GM06990 (cell line): ENCODE measurements around the gene TTC7B.

Experiments used
- DNase-seq: peaks from one replicate; pipeline ENCODE4 v3.0.0-alpha.2; 2011; ENCODE audit not compliant: insufficient read length; ENCODE audit errors: extremely low read depth
- H3K27me3 ChIP-seq: replicated peaks from 2 replicates; pipeline ENCODE4 v1.6.0; 2011; ENCODE audit warnings: low read length; ENCODE audit not compliant: control insufficient read depth, insufficient read depth
- H3K36me3 ChIP-seq: 2 replicates; pipeline ENCODE4 v1.5.1; 2011; ENCODE audit warnings: low read length; ENCODE audit not compliant: control insufficient read depth, insufficient read depth
- H3K4me3 ChIP-seq: replicated peaks from 2 replicates; pipeline ENCODE4 v1.5.1; 2011; ENCODE audit warnings: low read depth, mild to moderate bottlenecking, control low read depth, low read length
- TF ChIP-seq, protein P1 (sequence below): IDR thresholded peaks from 2 replicates; pipeline ENCODE4 v1.5.1; 2011; ENCODE audit warnings: low read length, control low read depth, mild to moderate bottlenecking, inconsistent platforms; ENCODE audit not compliant: insufficient read depth, poor library complexity, severe bottlenecking

Gene TTC7B

GRCh38 chr14:90541076-90541634, 275.1 kb downstream of the TTC7B start:
- H3K36me3 ChIP-seq = no peaks in the 10 kb centered on the region
- TF ChIP-seq, protein P1, sequence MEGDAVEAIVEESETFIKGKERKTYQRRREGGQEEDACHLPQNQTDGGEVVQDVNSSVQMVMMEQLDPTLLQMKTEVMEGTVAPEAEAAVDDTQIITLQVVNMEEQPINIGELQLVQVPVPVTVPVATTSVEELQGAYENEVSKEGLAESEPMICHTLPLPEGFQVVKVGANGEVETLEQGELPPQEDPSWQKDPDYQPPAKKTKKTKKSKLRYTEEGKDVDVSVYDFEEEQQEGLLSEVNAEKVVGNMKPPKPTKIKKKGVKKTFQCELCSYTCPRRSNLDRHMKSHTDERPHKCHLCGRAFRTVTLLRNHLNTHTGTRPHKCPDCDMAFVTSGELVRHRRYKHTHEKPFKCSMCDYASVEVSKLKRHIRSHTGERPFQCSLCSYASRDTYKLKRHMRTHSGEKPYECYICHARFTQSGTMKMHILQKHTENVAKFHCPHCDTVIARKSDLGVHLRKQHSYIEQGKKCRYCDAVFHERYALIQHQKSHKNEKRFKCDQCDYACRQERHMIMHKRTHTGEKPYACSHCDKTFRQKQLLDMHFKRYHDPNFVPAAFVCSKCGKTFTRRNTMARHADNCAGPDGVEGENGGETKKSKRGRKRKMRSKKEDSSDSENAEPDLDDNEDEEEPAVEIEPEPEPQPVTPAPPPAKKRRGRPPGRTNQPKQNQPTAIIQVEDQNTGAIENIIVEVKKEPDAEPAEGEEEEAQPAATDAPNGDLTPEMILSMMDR = no peak
- no peak for DNase-seq
- peaks cover 2% of the 10 kb centered on the region for H3K27me3 ChIP-seq
- no peak overlapping the region for H3K4me3 ChIP-seq

DNA sequence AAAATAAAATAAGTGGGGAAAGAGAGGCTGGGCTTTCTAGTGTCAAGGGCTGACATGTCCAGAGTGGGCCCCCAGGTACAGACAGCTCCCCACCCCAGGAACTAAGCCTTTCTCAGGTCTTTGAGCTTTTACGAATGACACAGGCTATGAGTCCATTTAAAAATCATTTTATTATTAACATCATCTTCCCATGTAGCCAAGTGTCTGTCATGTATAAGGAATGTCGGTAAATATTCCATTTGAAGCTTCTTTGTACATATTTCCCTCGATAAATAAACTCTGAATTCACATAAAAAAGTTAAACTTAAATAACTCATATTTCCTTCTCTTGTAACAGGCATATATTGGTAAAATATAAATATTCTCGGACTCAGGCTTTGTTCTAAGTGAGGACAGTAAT, 275.8 kb downstream of the TTC7B start:
- H3K4me3 ChIP-seq = no peak overlapping the region
- no peak for DNase-seq
- H3K27me3 ChIP-seq = no peaks in the 10 kb centered on the region; the same call in 1 of the 2 replicates
- H3K36me3 ChIP-seq = no peaks in the 10 kb centered on the region
- TF ChIP-seq, protein P1 = no peak

GRCh38 chr14:90539996-90540395, 276.2 kb downstream of the TTC7B start:
- DNase-seq = no peak
- Histone ChIP-seq H3K36me3 (no peaks in the 10 kb centered on the region), H3K4me3 (no peak overlapping the region), H3K27me3 (no peaks in the 10 kb centered on the region; the same call in 1 of the 2 replicates)
- TF ChIP-seq, protein P1 = no peak

GRCh38 chr14:90539496-90539775, 276.8 kb downstream of the TTC7B start:
- Histone ChIP-seq H3K27me3 (no peaks in the 10 kb centered on the region), H3K4me3 (no peak overlapping the region), H3K36me3 (no peaks in the 10 kb centered on the region)
- TF ChIP-seq, protein P1 = no peak
- DNase-seq = no peak

DNA sequence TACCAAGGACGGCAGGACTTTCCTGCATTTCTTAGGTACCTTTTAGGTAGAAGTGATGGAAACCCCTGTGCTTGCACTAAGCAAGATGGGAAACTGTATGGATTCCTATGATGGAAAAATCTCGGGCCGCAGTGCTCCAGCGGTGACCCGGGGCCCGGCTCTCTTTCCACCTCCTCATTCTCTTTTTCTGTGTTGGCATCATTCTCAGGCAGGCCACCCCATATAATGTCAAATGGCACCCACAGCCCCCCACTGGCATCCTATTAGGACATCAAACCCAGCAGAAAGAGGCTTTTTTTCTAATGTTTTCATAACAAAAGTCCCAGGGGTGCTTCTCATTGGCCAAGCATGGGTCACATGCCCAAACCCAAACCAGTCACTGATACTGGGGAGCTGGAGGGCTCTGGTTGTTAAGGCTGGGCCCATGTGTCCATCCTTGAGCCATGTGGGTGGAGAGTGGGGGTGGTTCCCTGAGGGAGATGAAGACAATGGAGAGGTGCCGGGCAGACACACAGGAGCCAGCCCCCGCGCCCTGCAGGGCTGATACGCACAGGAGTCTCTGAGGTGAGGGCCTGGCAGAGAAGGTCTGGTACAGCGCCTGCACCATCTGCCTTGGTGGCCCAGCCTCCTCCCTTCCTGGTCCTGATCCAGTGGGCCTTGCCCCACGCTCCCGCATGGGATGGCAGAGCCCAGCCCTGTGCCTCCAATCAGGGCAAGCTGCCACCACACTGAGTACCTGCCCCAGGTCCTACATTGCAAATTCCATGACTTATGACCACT, 277.3 kb downstream of the TTC7B start:
- Histone ChIP-seq H3K4me3 (no peak overlapping the region), H3K36me3 (no peaks in the 10 kb centered on the region), H3K27me3 (no peaks in the 10 kb centered on the region; the same call in 1 of the 2 replicates)
- TF ChIP-seq, protein P1 = no peak
- DNase-seq = no peak
